ENCODE measurements around the gene TIPIN. TPM values are rescaled to one million over a fixed set of nuclear protein-coding genes. Genes with fewer than 3 reads are reported as not detected.
A peak's percentile ranks its signal among the peaks of the same experiment; 100 is the strongest.

TIPIN gene, protein sequence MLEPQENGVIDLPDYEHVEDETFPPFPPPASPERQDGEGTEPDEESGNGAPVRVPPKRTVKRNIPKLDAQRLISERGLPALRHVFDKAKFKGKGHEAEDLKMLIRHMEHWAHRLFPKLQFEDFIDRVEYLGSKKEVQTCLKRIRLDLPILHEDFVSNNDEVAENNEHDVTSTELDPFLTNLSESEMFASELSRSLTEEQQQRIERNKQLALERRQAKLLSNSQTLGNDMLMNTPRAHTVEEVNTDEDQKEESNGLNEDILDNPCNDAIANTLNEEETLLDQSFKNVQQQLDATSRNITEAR
- total RNA-seq: 5.4 and 6.2 TPM in 2 replicates
- 6.4 and 7.2 TPM in 2 replicates for polyA plus RNA-seq

DNA sequence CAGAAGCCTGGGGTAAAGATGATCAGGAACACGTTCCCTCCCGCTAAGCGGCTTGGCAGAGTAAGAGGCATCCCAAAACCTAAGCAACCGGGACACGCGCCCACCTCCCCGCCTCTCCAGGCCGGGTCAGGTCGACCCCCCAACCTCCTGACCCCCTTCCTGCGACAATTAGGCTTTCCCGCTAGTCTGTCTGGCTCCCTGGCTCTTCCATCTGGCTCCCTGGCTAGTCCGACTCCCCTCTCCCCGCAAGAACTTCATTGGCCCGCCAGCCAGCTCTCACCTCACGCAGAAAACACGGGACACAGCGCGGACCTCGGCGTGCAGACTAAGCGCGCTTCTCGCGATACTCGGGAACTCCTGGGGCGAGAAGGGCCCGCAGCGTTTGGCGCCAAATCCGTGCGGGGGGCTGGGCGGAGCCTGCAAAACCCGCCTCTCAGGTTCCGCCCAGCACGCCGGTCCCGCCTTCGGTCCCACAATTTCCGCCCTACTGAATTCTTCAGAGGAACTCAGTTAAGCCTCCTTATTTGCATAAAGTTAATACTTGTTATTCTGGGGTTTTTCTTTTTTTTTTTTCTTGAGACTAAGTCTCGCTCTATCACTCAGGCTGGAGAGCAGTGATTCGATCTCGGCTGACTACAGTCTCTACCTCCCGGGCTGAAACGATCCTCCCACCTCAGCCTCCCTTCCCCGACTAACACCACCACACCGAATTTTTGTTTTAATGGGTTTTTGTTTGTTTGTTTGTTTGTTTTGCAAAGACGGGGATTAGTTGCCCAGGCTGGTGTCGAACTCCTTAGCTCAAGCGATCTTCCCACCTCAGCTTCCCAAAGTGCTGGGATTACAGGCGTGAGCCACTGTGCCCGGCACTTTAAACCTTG is at the start of gene TIPIN:
TSS of gene TIPIN (minus strand) at position 327 of the 878 bp plus-strand sequence. CDS start 3,738 bp downstream, outside the sequence.
- Histone ChIP-seq H3K27ac (peak within 1 kb of the TSS; percentile 67), H2AFZ (peak within 1 kb of the TSS; percentile 87), H3K36me3 (replicated peaks; ENCODE audit: insufficient read depth, low read depth) (no peaks in the 10 kb centered on the region), H3K79me2 (no peaks in the 10 kb centered on the region), H3K4me3 (peak within 1 kb of the TSS; percentile 46), H3K27me3 (no peaks in the 10 kb centered on the region), H3K4me2 (peak within 1 kb of the TSS; percentile 84), H3K9me2 (replicated peaks; ENCODE audit: insufficient read depth) (no peaks in the 10 kb centered on the region), H4K20me1 (ENCODE audit: insufficient read depth, poor library complexity, severe bottlenecking) (no peaks in the 10 kb centered on the region), H3K4me1 (ENCODE audit: insufficient read depth) (no peaks in the 10 kb centered on the region), H3K9me3 (ENCODE audit: low read depth) (no peaks in the 10 kb centered on the region)
- DNase-seq (ENCODE audit: low spot score): peak; percentile 97
- WGBS (ENCODE audit: low lambda C conversion rate, missing lambda C conversion rate): 10% methylated on average over 46 of the region's 51 CpGs
- TF ChIP-seq EZH2phosphoT487 (IDR thresholded peaks at IDR 0.05; ENCODE audit: low read depth, severe bottlenecking, unreplicated experiment) (no peak), EZH2 (IDR thresholded peaks at IDR 0.05; ENCODE audit: borderline replicate concordance) (no peak)
- TF ChIP-seq, protein P1, sequence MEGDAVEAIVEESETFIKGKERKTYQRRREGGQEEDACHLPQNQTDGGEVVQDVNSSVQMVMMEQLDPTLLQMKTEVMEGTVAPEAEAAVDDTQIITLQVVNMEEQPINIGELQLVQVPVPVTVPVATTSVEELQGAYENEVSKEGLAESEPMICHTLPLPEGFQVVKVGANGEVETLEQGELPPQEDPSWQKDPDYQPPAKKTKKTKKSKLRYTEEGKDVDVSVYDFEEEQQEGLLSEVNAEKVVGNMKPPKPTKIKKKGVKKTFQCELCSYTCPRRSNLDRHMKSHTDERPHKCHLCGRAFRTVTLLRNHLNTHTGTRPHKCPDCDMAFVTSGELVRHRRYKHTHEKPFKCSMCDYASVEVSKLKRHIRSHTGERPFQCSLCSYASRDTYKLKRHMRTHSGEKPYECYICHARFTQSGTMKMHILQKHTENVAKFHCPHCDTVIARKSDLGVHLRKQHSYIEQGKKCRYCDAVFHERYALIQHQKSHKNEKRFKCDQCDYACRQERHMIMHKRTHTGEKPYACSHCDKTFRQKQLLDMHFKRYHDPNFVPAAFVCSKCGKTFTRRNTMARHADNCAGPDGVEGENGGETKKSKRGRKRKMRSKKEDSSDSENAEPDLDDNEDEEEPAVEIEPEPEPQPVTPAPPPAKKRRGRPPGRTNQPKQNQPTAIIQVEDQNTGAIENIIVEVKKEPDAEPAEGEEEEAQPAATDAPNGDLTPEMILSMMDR (IDR thresholded peaks at IDR 0.05; ENCODE audit: poor library complexity): no peak

DNA sequence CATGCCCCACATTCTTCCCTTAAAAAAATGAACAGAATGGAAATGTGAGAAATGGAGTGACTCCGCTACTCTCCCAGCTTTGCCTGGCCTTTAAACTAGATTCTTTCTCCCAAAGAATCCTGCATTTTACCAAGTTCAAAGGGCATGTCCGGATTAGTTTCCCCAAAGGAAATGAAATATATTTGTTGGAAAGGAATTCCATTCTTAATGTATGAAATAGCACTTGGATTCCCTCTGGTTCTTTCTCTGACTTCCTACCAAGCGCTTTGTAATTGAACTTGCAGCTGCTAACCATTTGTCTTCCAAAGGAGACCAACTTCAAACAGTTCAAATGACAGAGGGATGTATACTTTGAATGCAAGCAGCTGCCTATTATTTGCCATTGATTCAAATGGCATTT is 49.1 kb upstream of the TIPIN start:
- H3K4me3 ChIP-seq: no peak overlapping the region
- H3K27me3 ChIP-seq: no peaks in the 10 kb centered on the region
- no peaks in the 10 kb centered on the region for H3K9me3 ChIP-seq (ENCODE audit: low read depth)
- H2AFZ ChIP-seq: no peak overlapping the region
- H3K79me2 ChIP-seq: peaks cover 83% of the 10 kb centered on the region
- TF ChIP-seq, protein P1 (IDR thresholded peaks at IDR 0.05; ENCODE audit: poor library complexity): no peak
- no peak for TF ChIP-seq EZH2 (IDR thresholded peaks at IDR 0.05; ENCODE audit: borderline replicate concordance)
- no peak for TF ChIP-seq EZH2phosphoT487 (IDR thresholded peaks at IDR 0.05; ENCODE audit: low read depth, severe bottlenecking, unreplicated experiment)
- peaks cover 7% of the 10 kb centered on the region for H4K20me1 ChIP-seq (ENCODE audit: insufficient read depth, poor library complexity, severe bottlenecking)
- no peaks in the 10 kb centered on the region for H3K4me1 ChIP-seq (ENCODE audit: insufficient read depth)
- DNase-seq (ENCODE audit: low spot score): no peak
- WGBS (ENCODE audit: low lambda C conversion rate, missing lambda C conversion rate): 81% methylated on average over 3 of the region's 3 CpGs
- H3K9me2 ChIP-seq (replicated peaks; ENCODE audit: insufficient read depth): no peaks in the 10 kb centered on the region
- no peaks in the 10 kb centered on the region for H3K36me3 ChIP-seq (replicated peaks; ENCODE audit: insufficient read depth, low read depth)
- no peak overlapping the region for H3K4me2 ChIP-seq
- H3K27ac ChIP-seq: no peak overlapping the region

DNA sequence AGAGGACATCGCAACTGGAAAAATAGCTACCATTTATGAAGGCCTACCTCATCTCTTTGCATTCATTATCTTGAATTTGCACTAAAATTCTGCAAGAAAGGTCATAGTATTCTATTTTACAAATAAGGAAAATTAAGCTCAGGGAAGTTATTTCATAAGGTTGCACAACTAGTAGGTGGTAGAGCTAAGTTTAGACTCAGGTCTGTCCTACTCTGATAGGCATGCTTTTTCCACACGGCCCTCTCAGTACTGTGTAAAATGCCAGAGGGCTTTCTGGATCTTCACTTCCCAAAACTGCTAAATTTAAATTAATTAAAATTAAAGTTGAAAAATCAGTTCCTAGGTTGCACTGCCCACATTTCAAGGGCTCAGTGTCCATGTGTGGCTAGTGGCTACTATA is 48.5 kb upstream of the TIPIN start:
- 82% methylated on average over 2 of the region's 2 CpGs for WGBS (ENCODE audit: low lambda C conversion rate, missing lambda C conversion rate)
- no peaks in the 10 kb centered on the region for H3K27me3 ChIP-seq
- peaks cover 81% of the 10 kb centered on the region for H3K79me2 ChIP-seq
- H3K4me2 ChIP-seq: no peak overlapping the region
- no peaks in the 10 kb centered on the region for H3K9me3 ChIP-seq (ENCODE audit: low read depth)
- no peak for TF ChIP-seq EZH2 (IDR thresholded peaks at IDR 0.05; ENCODE audit: borderline replicate concordance)
- TF ChIP-seq, protein P1 (IDR thresholded peaks at IDR 0.05; ENCODE audit: poor library complexity): no peak
- no peak for TF ChIP-seq EZH2phosphoT487 (IDR thresholded peaks at IDR 0.05; ENCODE audit: low read depth, severe bottlenecking, unreplicated experiment)
- H3K27ac ChIP-seq: no peak overlapping the region
- no peaks in the 10 kb centered on the region for H3K36me3 ChIP-seq (replicated peaks; ENCODE audit: insufficient read depth, low read depth)
- no peak overlapping the region for H2AFZ ChIP-seq
- no peaks in the 10 kb centered on the region for H3K9me2 ChIP-seq (replicated peaks; ENCODE audit: insufficient read depth)
- no peak overlapping the region for H3K4me3 ChIP-seq
- no peaks in the 10 kb centered on the region for H3K4me1 ChIP-seq (ENCODE audit: insufficient read depth)
- peaks cover 10% of the 10 kb centered on the region for H4K20me1 ChIP-seq (ENCODE audit: insufficient read depth, poor library complexity, severe bottlenecking)
- DNase-seq (ENCODE audit: low spot score): no peak
